SU-DHL-6 (cell line): Measurements from ENCODE around the gene DIS3L.
"Not testable (repeated sequence)": the region's sequence is repeated elsewhere in the genome, so short reads cannot be mapped to it uniquely, and the experiment has no call there.

Experiments used
- H2AFZ ChIP-seq: fragments of 200-600 bp; sonication (generic); 2 replicates; pipeline ENCODE4 v1.6.1; 2014; ENCODE audit warnings: low read depth, mild to moderate bottlenecking, moderate library complexity, mixed read lengths, antibody characterized with exemption, low read length; ENCODE audit not compliant: severe bottlenecking
- H3F3A ChIP-seq: fragments of 200-600 bp; shearing (Covaris generic); 2 replicates; pipeline ENCODE4 v1.6.0; 2016; ENCODE audit warnings: antibody characterized with exemption, mild to moderate bottlenecking; ENCODE audit not compliant: insufficient read depth
- H3K27ac ChIP-seq: fragments of 200-600 bp; sonication (generic); 2 replicates; pipeline ENCODE4 v1.5.1; 2016; ENCODE audit warnings: low read depth, mild to moderate bottlenecking, low read length, moderate library complexity, mixed read lengths
- H3K27me3 ChIP-seq: fragments of 200-600 bp; sonication (generic), shearing (Covaris generic); 2 replicates; pipeline ENCODE4 v1.6.0; 2014; ENCODE audit warnings: mild to moderate bottlenecking, low read length
- H3K36me3 ChIP-seq: fragments of 200-600 bp; sonication (generic); 2 replicates; pipeline ENCODE4 v1.6.1; 2014; ENCODE audit warnings: mild to moderate bottlenecking, low read length, mixed read lengths
- H3K4me2 ChIP-seq: fragments of 300-600, 200-600 bp; shearing (Covaris generic), sonication (generic); 2 replicates; pipeline ENCODE4 v1.6.0; 2014; ENCODE audit warnings: low read length, low read depth, mild to moderate bottlenecking; ENCODE audit not compliant: poor library complexity, severe bottlenecking
- H3K4me3 ChIP-seq: fragments of 200-600 bp; sonication (generic); 2 replicates; pipeline ENCODE4 v1.5.1; 2014; ENCODE audit warnings: antibody characterized with exemption, low read length, mild to moderate bottlenecking, mixed read lengths; ENCODE audit not compliant: insufficient read depth, poor library complexity, severe bottlenecking
- H3K79me2 ChIP-seq: fragments of 200-600 bp; sonication (generic); 2 replicates; pipeline ENCODE4 v1.6.1; 2014; ENCODE audit warnings: mild to moderate bottlenecking, low read length, moderate library complexity; ENCODE audit not compliant: insufficient read depth
- H3K9ac ChIP-seq: fragments of 200-600 bp; sonication (generic); 2 replicates; pipeline ENCODE4 v1.7.0; 2014; ENCODE audit warnings: mild to moderate bottlenecking, low read length
- H3K9me2 ChIP-seq: fragments of 200-600 bp; sonication (generic); replicated peaks from 2 replicates; pipeline ENCODE4 v1.6.1; 2014; ENCODE audit warnings: low read length; ENCODE audit not compliant: insufficient read depth
- H3K9me3 ChIP-seq: fragments of 200-600 bp; sonication (generic); 2 replicates; pipeline ENCODE4 v1.6.1; 2014; ENCODE audit warnings: low read length, mixed read lengths; ENCODE audit not compliant: insufficient read depth
- H4K20me1 ChIP-seq: fragments of 200-600 bp; sonication (generic); 2 replicates; pipeline ENCODE4 v1.6.1; 2014; ENCODE audit warnings: low read depth, mild to moderate bottlenecking, antibody characterized with exemption, low read length, moderate library complexity, mixed read lengths
- CTCF ChIP-seq: fragments of 200-600 bp; sonication (generic); IDR thresholded peaks from one replicate; pipeline ENCODE4 v1.5.1; 2017; ENCODE audit warnings: antibody characterized with exemption, mild to moderate bottlenecking, low read length, moderate library complexity; ENCODE audit not compliant: insufficient read depth, poor library complexity, severe bottlenecking
- EZH2phosphoT487 ChIP-seq: fragments of 200-600 bp; sonication (generic), shearing (Covaris generic); conservative IDR thresholded peaks from 2 replicates; pipeline ENCODE4 v1.6.1; 2018; ENCODE audit warnings: mild to moderate bottlenecking, antibody characterized with exemption, low read length, moderate library complexity, mixed read lengths

Gene DIS3L

GRCh38 chr15:66328771-66329170 is 35.4 kb downstream of the DIS3L start:
- no peak overlapping the region for H2AFZ ChIP-seq
- H3K9me2 ChIP-seq: no peaks in the 10 kb centered on the region
- no peaks in the 10 kb centered on the region for H3K79me2 ChIP-seq
- H3K9ac ChIP-seq: no peak overlapping the region
- H3K9me3 ChIP-seq: no peaks in the 10 kb centered on the region
- no peak overlapping the region for H3K27ac ChIP-seq
- H4K20me1 ChIP-seq: no peaks in the 10 kb centered on the region
- no peak for TF ChIP-seq CTCF
- TF ChIP-seq EZH2phosphoT487: no peak
- H3F3A ChIP-seq: peaks cover 11% of the 10 kb centered on the region; the same call in 1 of the 2 replicates
- H3K27me3 ChIP-seq: no peaks in the 10 kb centered on the region
- H3K4me3 ChIP-seq: no peak overlapping the region
- H3K36me3 ChIP-seq: peaks cover 40% of the 10 kb centered on the region; the same call in 1 of the 2 replicates
- no peak overlapping the region for H3K4me2 ChIP-seq

GRCh38 chr15:66348530-66348929 is 55.2 kb downstream of the DIS3L start:
- H4K20me1 ChIP-seq, H2AFZ ChIP-seq, H3K79me2 ChIP-seq, H3K9me3 ChIP-seq, H3K4me3 ChIP-seq, H3K4me2 ChIP-seq, H3K27me3 ChIP-seq, H3K9ac ChIP-seq, H3K9me2 ChIP-seq, H3F3A ChIP-seq, H3K27ac ChIP-seq: not testable (repeated sequence)
- peaks cover 22% of the 10 kb centered on the region; the same call in 1 of the 2 replicates for H3K36me3 ChIP-seq

DNA sequence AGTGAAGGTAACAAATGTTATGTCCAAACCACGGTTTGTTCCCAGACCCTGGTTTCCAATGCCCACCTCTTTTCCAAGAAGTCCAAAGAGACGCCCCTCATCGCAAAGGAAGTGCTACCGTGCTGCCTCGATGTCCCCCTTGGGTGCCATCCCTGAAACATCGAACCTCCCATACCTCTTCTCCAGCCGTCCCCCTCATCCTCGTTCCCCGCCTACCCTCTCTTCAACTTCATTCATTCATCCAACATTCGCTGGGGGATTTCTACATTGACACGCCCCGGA is 62.6 kb downstream of the DIS3L start:
- peak overlapping the region; percentile 80 for H3K4me3 ChIP-seq
- peak overlapping the region; percentile 72 for H3K4me2 ChIP-seq
- peaks cover 11% of the 10 kb centered on the region; the same call in 1 of the 2 replicates for H3F3A ChIP-seq
- peak overlapping the region; percentile 82 for H3K9ac ChIP-seq
- H3K27ac ChIP-seq: peak overlapping the region; percentile 56
- H3K9me2 ChIP-seq: no peaks in the 10 kb centered on the region
- H3K36me3 ChIP-seq: peaks cover 10% of the 10 kb centered on the region; the same call in 1 of the 2 replicates
- H3K79me2 ChIP-seq: peaks cover 31% of the 10 kb centered on the region
- no peaks in the 10 kb centered on the region for H3K9me3 ChIP-seq
- TF ChIP-seq EZH2phosphoT487 (no peak), CTCF (no peak)
- no peaks in the 10 kb centered on the region for H3K27me3 ChIP-seq
- H2AFZ ChIP-seq: peak overlapping the region; percentile 62
- H4K20me1 ChIP-seq: no peaks in the 10 kb centered on the region

GRCh38 chr15:66356359-66357236 is 63.2 kb downstream of the DIS3L start, which contains the start of gene TIPIN:
Gene TIPIN (minus strand): TSS chr15:66356685. CDS start chr15:66352947, 3,738 bp downstream.
- Histone ChIP-seq H3K9ac (peak within 1 kb of the TSS; percentile 82), H3K4me2 (peak within 1 kb of the TSS; percentile 72), H4K20me1 (no peaks in the 10 kb centered on the region), H3K4me3 (peak within 1 kb of the TSS; percentile 80), H3K27me3 (no peaks in the 10 kb centered on the region), H2AFZ (peak within 1 kb of the TSS; percentile 90), H3F3A (peaks cover 11% of the 10 kb centered on the region; the same call in 1 of the 2 replicates), H3K9me3 (no peaks in the 10 kb centered on the region), H3K27ac (peak within 1 kb of the TSS; percentile 56), H3K79me2 (peaks cover 31% of the 10 kb centered on the region), H3K9me2 (no peaks in the 10 kb centered on the region), H3K36me3 (peaks cover 6% of the 10 kb centered on the region; the same call in 1 of the 2 replicates)
- TF ChIP-seq CTCF: no peak
- no peak for TF ChIP-seq EZH2phosphoT487
